Umbilical cord (tissue), 2 donors: Measurements from ENCODE around the gene GNGT2. TPM values are rescaled to one million over a fixed set of nuclear protein-coding genes. Genes with fewer than 3 reads are reported as not detected.
"Not testable (repeated sequence)": the region's sequence is repeated elsewhere in the genome, so short reads cannot be mapped to it uniquely, and the experiment has no call there.

Experiments used
- DNase-seq: peaks from one replicate; pipeline ENCODE4 v3.0.0-alpha.2; 2015; ENCODE audit warnings: low spot score
- total RNA-seq: library from RNA; depleted of rRNA; stranded (reverse); fragments of >200 nt; gene quantifications from one replicate; pipeline ENCODE4 v1.2.3, GENCODE V29; 2014; ENCODE audit warnings: low replicate concordance; ENCODE audit not compliant: insufficient read depth

The GNGT2 gene
- total RNA-seq, 1 donor from 2014 or later: not detected

GRCh38 chr17:49209061-49209571, 1.3 kb downstream of the GNGT2 start:
- DNase-seq: no peak

- no peak for DNase-seq
Measured at GRCh38 chr17:49204516-49204915, 5.9 kb downstream of the GNGT2 start.

- DNase-seq: no peak
Measured at GRCh38 chr17:49203796-49204195, 6.6 kb downstream of the GNGT2 start.

- DNase-seq: no peak
Measured at GRCh38 chr17:49201481-49201927, 8.9 kb downstream of the GNGT2 start.

- no peak for DNase-seq
Measured at GRCh38 chr17:49200423-49201083, 9.8 kb downstream of the GNGT2 start.

GRCh38 chr17:49198211-49198610, 12.2 kb downstream of the GNGT2 start:
- no peak for DNase-seq

- DNase-seq: no peak
Measured at GRCh38 chr17:49197346-49197998, 12.9 kb downstream of the GNGT2 start.

GRCh38 chr17:49196520-49196919, 13.9 kb downstream of the GNGT2 start:
- no peak for DNase-seq

GRCh38 chr17:49195751-49196150, 14.6 kb downstream of the GNGT2 start:
- no peak for DNase-seq

- no peak for DNase-seq
Measured at GRCh38 chr17:49194297-49194607, 16.1 kb downstream of the GNGT2 start.

- DNase-seq: peak; percentile 74
Measured at GRCh38 chr17:49193513-49194296, 16.7 kb downstream of the GNGT2 start.

GRCh38 chr17:49191917-49192741, 18.2 kb downstream of the GNGT2 start:
- DNase-seq: peak; percentile 98

GRCh38 chr17:49191409-49191916, 18.9 kb downstream of the GNGT2 start:
- DNase-seq: no peak

GRCh38 chr17:49190932-49191331, 19.4 kb downstream of the GNGT2 start:
- no peak for DNase-seq

- DNase-seq: no peak
Measured at GRCh38 chr17:49187301-49187700, 23.1 kb downstream of the GNGT2 start.

GRCh38 chr17:49185381-49185780, 25.0 kb downstream of the GNGT2 start:
- not testable (repeated sequence) for DNase-seq

- not testable (repeated sequence) for DNase-seq
Measured at GRCh38 chr17:49184522-49184921, 25.9 kb downstream of the GNGT2 start.

GRCh38 chr17:49183801-49184200, 26.6 kb downstream of the GNGT2 start:
- no peak for DNase-seq

GRCh38 chr17:49183341-49183740, 27.0 kb downstream of the GNGT2 start:
- no peak for DNase-seq

- DNase-seq: no peak
Measured at GRCh38 chr17:49180998-49181635, 29.3 kb downstream of the GNGT2 start.

GRCh38 chr17:49180303-49180702, 30.1 kb downstream of the GNGT2 start:
- peak; percentile 26 for DNase-seq
